ENCODE measurements around the gene CNOT11. TPM values are rescaled to one million over a fixed set of nuclear protein-coding genes. Genes with fewer than 3 reads are reported as not detected.
A peak's percentile ranks its signal among the peaks of the same experiment; 100 is the strongest.

CNOT11 gene
- total RNA-seq, 2 experiments from 2014 or later, result 56.7 to 59.7 TPM

DNA sequence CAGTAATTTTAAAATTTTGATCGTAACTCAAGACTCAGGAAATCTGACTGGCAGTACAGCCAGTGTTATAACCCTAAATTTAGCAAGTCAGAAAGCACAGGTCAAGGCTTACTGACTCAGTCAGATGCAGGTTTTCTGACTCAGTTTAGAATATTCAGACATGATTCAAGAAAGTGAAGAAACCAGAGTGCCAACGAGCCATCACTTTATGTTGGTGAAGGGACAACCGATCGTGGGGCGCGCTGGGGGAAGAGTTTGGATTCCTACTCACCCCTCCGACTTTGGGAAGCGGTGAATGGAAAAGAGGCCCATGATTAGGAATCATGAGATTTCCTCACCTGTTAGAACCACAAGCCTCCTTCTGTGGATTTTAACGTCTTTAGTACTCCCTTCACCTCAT, 54.8 kb downstream of the CNOT11 start:
- TF ChIP-seq, protein P1, sequence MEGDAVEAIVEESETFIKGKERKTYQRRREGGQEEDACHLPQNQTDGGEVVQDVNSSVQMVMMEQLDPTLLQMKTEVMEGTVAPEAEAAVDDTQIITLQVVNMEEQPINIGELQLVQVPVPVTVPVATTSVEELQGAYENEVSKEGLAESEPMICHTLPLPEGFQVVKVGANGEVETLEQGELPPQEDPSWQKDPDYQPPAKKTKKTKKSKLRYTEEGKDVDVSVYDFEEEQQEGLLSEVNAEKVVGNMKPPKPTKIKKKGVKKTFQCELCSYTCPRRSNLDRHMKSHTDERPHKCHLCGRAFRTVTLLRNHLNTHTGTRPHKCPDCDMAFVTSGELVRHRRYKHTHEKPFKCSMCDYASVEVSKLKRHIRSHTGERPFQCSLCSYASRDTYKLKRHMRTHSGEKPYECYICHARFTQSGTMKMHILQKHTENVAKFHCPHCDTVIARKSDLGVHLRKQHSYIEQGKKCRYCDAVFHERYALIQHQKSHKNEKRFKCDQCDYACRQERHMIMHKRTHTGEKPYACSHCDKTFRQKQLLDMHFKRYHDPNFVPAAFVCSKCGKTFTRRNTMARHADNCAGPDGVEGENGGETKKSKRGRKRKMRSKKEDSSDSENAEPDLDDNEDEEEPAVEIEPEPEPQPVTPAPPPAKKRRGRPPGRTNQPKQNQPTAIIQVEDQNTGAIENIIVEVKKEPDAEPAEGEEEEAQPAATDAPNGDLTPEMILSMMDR (IDR thresholded peaks at IDR 0.05), result no peak
- Mint-ChIP-seq H3K4me3 (peak overlapping the region; percentile 95), H3K9me3 (no peaks in the 10 kb centered on the region), H3K36me3 (ENCODE audit: low read depth) (peaks cover 29% of the 10 kb centered on the region), H3K4me1 (ENCODE audit: low read depth) (peaks cover 65% of the 10 kb centered on the region), H3K27ac (peak overlapping the region; percentile 98), H3K27me3 (no peaks in the 10 kb centered on the region)
- ChIA-PET CTCF (interaction anchor here (0.9 kb wide), 1 partner anchor 80 kb away, joined by 3 read pairs; the partner anchor contains the start of gene CREG2), POLR2A (interaction anchor here (0.7 to 3.0 kb wide), 7 partner anchors 8 to 304 kb away, joined by 3 to 15 read pairs (median 8); partner anchors contain the start of genes CNOT11 and CREG2)
- ATAC-seq (peak; percentile 12), DNase-seq (peak; percentile 34)
- intact Hi-C loops (cut with micrococcal nuclease), result loop anchor here (5.0 kb wide), 1 partner anchor 55 kb away; the partner anchor contains the start of gene CNOT11

DNA sequence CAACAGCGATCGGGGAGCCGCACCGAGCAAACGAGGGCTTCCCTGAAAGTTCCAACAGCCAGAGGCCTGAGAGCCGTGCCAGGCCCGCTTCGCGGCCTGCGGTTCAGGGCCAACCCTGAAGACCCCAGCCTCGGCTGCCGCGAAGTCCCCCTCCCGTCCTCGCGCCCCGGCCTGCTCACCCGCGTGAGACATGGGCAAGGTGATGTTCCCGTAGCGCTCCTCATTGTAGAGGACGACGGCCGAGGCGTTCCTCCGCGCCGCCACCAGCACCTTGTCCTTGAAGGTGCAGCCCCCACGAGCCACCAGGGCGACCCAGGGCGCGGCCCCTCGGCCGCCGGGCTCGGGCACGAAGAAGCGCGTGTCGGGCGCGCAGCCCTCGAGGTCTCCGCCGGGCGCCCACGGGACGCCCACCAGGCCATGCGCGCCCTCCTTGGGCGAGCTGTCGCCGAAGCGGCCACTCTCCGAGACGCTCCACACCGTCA, 55.3 kb downstream of the CNOT11 start:
- intact Hi-C loops (cut with micrococcal nuclease), result loop anchor here (5.0 kb wide), 1 partner anchor 56 kb away; the partner anchor contains the start of gene CNOT11
- ChIA-PET POLR2A (interaction anchor here (0.8 to 2.2 kb wide), 9 partner anchors 8 to 305 kb away, joined by 4 to 14 read pairs (median 8); no protein-coding TSS in a partner anchor), CTCF (interaction anchor here (0.8 to 1.7 kb wide), 4 partner anchors 9 to 56 kb away, joined by 3 to 5 read pairs (median 3); no protein-coding TSS in a partner anchor)
- H3K36me3 Mint-ChIP-seq (ENCODE audit: low read depth), result peaks cover 26% of the 10 kb centered on the region
- peak overlapping the region; percentile 95 for H3K4me3 Mint-ChIP-seq
- peak overlapping the region; percentile 98 for H3K27ac Mint-ChIP-seq
- no peaks in the 10 kb centered on the region for H3K9me3 Mint-ChIP-seq
- H3K4me1 Mint-ChIP-seq (ENCODE audit: low read depth), result peaks cover 61% of the 10 kb centered on the region
- DNase-seq (peak; percentile 45), ATAC-seq (peak; percentile 6)
- no peaks in the 10 kb centered on the region for H3K27me3 Mint-ChIP-seq
- TF ChIP-seq, protein P1 (IDR thresholded peaks at IDR 0.05), result no peak

DNA sequence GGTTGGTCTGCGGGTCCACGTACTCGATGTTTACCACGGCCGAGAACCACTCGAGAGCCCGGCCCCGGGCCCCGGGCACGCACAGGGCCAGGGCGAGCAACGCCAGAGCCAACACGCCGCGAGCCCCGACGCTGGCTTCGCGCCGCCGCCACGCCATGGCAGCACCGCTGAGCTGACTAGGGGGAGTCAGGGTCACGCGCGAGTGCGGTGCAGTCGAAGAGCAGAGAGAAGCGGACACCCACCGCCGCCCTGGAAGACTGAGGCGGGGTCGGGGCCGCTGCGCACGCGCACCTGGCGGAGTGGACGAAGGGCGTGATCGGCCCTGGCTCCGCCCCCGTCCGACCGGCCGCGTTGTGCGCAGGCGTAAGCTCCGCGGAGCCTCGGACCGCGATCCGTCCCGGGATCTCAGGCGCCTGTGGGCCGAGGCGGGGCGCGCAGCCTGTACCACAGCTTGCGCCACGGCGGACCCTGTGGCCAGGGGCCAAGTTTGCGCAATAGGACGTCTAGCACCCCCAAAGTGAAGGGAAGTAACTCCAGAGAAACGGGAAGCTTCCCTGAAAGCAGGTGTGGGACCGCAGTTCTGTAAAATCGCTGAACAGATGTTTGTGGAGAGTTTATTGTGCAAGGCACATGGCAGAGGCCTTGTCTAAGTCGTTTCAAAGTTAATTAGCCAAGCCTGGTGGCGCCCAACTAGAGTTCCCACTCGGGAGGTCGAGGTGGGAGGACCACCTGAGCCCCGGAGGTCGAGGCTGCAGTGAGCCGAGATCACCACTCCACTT, 55.9 kb downstream of the CNOT11 start, which contains the start of gene RNF149:
RNF149 (minus strand) TSS at position 270 of the 779 bp plus-strand sequence; CDS start at position 157, 113 bp downstream.
- TF ChIP-seq, protein P1 (IDR thresholded peaks at IDR 0.05), result no peak
- DNase-seq, result peak; percentile 91
- no peaks in the 10 kb centered on the region for H3K27me3 Mint-ChIP-seq
- CTCF ChIA-PET, result interaction anchor here (0.8 to 1.7 kb wide), 5 partner anchors 10 to 57 kb away, joined by 3 to 5 read pairs (median 3); no protein-coding TSS in a partner anchor
- H3K27ac Mint-ChIP-seq, result peak within 1 kb of the TSS; percentile 98
- intact Hi-C loops (cut with micrococcal nuclease), result loop anchor here (5.0 kb wide), 1 partner anchor 56 kb away; the partner anchor contains the start of gene CNOT11
- H3K9me3 Mint-ChIP-seq, result no peaks in the 10 kb centered on the region
- ATAC-seq, result peak; percentile 77
- H3K4me3 Mint-ChIP-seq, result peak within 1 kb of the TSS; percentile 95
- POLR2A ChIA-PET, result interaction anchor here (0.6 to 2.2 kb wide), 12 partner anchors 9 to 437 kb away, joined by 3 to 14 read pairs (median 7); no protein-coding TSS in a partner anchor
- H3K4me1 Mint-ChIP-seq (ENCODE audit: low read depth), result peaks cover 58% of the 10 kb centered on the region
- H3K36me3 Mint-ChIP-seq (ENCODE audit: low read depth), result peaks cover 25% of the 10 kb centered on the region

DNA sequence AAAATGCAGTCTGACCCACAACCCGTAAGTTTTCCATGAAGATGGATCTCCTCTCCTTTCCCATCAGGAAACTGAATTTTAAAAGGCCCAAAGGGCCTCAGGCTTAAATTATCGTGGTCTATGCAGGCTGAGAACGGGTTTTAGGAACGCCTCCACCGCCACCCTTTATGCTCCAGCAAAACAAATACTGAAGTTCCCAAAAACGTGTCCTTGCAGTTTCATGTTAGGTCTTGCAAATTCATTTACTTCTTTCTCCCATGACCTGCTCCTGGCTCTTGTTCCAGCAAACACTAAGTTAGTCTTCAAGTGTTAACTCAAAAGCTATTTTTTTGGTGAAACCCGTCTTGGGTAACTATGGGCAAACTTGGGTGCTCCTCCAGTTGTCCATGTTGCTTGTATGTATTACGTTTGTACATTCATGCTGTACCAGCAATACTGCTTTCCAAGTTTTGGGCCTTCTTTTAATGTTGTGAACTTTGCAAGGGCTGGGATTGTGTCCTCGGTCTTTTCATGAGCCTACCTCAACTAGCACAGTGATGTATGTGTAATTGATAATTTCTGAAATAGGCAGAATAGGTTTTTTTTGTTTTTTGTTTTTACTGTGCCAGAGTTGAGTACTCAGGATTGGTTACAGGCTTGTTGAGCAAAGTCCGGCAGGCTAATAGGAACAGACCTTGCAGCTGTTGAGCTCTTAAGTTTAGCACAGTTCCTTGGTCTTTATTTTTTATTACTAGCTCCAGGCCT, 57.6 kb downstream of the CNOT11 start:
- H3K27me3 Mint-ChIP-seq, result no peaks in the 10 kb centered on the region
- H3K4me1 Mint-ChIP-seq (ENCODE audit: low read depth), result peaks cover 47% of the 10 kb centered on the region
- intact Hi-C loops (cut with micrococcal nuclease), result no loop called here
- ATAC-seq, result no peak
- TF ChIP-seq, protein P1 (IDR thresholded peaks at IDR 0.05), result no peak
- H3K27ac Mint-ChIP-seq, result no peak overlapping the region
- H3K4me3 Mint-ChIP-seq, result no peak overlapping the region
- ChIA-PET CTCF (interaction anchor here (1.0 to 2.8 kb wide), 4 partner anchors 20 to 164 kb away, joined by 3 to 13 read pairs (median 4); partner anchors contain the start of gene RFX8), POLR2A (interaction anchor here (1.1 to 2.2 kb wide), 4 partner anchors 17 to 308 kb away, joined by 3 to 14 read pairs (median 8); no protein-coding TSS in a partner anchor)
- H3K36me3 Mint-ChIP-seq (ENCODE audit: low read depth), result peaks cover 18% of the 10 kb centered on the region
- DNase-seq, result no peak
- no peaks in the 10 kb centered on the region for H3K9me3 Mint-ChIP-seq
